Adrenal gland (tissue), 5 donors: ENCODE data around the gene GALNT7.

Experiments
- CTCF ChIP-seq, 6 experiments: fragments of 450-650 bp in 4 of 6; fragments of 200-600 bp in 2 of 6; sonication (generic) in 1 of 6; IDR thresholded peaks; 1 replicate in 5 of 6; 2 replicates in 1 of 6; pipeline versions ENCODE4 v1.5.1 to v1.8.0; 2016 to 2021; ENCODE audit warnings: antibody characterized with exemption in 6 of 6, mild to moderate bottlenecking in 2 of 6, moderate library complexity in 1 of 6
- POLR2A ChIP-seq, 2 donors: fragments of 450-650 bp; IDR thresholded peaks; one replicate each; pipeline ENCODE4 v1.6.1; 2017; ENCODE audit warnings: antibody characterized with exemption in 2 of 2, mild to moderate bottlenecking in 2 of 2, moderate library complexity in 1 of 2
- donor health status: DM: no; HTN: no; CAD: no.

DNA sequence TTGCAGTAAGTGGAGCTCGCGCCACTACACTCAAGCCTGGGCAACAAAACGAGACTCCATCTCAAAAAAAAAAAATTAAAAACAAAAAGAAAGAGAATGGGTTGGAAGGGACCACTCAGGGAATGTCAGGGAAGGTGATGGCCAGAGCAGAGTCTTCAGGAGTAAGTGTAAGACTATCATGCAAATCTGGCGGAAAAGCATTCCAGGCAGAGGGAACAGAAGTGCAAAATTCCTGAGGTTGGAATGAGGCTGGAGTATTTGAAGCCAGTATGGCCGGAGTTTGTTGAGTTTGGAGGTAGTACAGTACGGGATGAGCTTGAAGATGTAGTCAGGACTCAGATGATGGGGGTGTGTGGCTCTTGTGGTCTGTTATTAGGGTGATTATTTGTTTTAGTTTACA, 7.4 kb downstream of the GALNT7 start:
- TF ChIP-seq CTCF (IDR thresholded peaks at IDR 0.05) (no peak), POLR2A (IDR thresholded peaks at IDR 0.05) (no peak)
